K562 (cell line): ENCODE results near the gene TMEM72. TPM values are rescaled to one million over a fixed set of nuclear protein-coding genes. Genes with fewer than 3 reads are reported as not detected.

ENCODE experiments used
- ATAC-seq: fragments of 200-7000 bp; cut with Tn5 transposase; 3 replicates; pipeline ENCODE4 v1.9.1; 2020; ENCODE audit warnings: moderate library complexity
- BruUV-seq: library from RNA; stranded (reverse); fragments of 400-500 nt; replicated peaks from 2 replicates; lab custom pipeline; 2021; lab: Mats Ljungman, UMichigan
- CTCF ChIA-PET: fragments of 300-600 bp; formaldehyde crosslinking; extraction: SDS; loops from one replicate; lab custom pipeline; 2021; ENCODE audit warnings: low intra/inter-chr PET ratio; lab: Yijun Ruan, JAX
- POLR2A ChIA-PET: fragments of 300-600, 350-650 bp; sonication (Branson Sonifier 250); formaldehyde crosslinking; extraction: SDS; loops from one replicate; lab custom pipeline; 2021; ENCODE audit warnings: antibody characterized with exemption, inconsistent platforms; lab: Yijun Ruan, JAX
- DNase-seq, 4 experiments: peaks; one replicate each; pipeline versions ENCODE4 v3.0.0 to v3.0.0-alpha.2; 2011 to 2018; ENCODE audit warnings: low spot score in 3 of 4, mixed read lengths in 3 of 4; ENCODE audit errors: extremely low read depth in 1 of 4
- FAIRE-seq: peaks from 2 replicates; lab custom pipeline; 2011; peaks lifted over from hg19 to GRCh38; lab: Jason Lieb, UNC
- H2AFZ ChIP-seq: 2 replicates; pipeline ENCODE4 v1.6.0; 2011; ENCODE audit warnings: low read depth, low read length, control low read depth, inconsistent platforms
- H3K27ac ChIP-seq: fragments of 200-600 bp; 3 replicates; pipeline ENCODE4 v1.8.0; 2011; ENCODE audit warnings: low read depth, mild to moderate bottlenecking, control low read depth, inconsistent platforms, low read length, moderate library complexity, mixed read lengths; ENCODE audit errors: extremely low read depth
- H3K27me3 ChIP-seq, 2 experiments: fragments of 300-600 bp in 1 of 2; 2 replicates in 1 of 2; 3 replicates in 1 of 2; pipeline versions ENCODE4 v1.6.0 to v1.8.0; 2011; ENCODE audit warnings: inconsistent platforms in 2 of 2, low read length in 2 of 2, mild to moderate bottlenecking in 1 of 2, mixed read lengths in 1 of 2, moderate library complexity in 1 of 2; ENCODE audit not compliant: control insufficient read depth in 2 of 2, insufficient read depth in 2 of 2
- H3K36me3 ChIP-seq: fragments of 300-600 bp; 3 replicates; pipeline ENCODE4 v1.8.0; 2011; ENCODE audit warnings: mild to moderate bottlenecking, low read length, inconsistent platforms; ENCODE audit not compliant: control insufficient read depth, insufficient read depth
- H3K4me1 ChIP-seq, 2 experiments: fragments of 200-600 bp in 1 of 2; replicated peaks in 1 of 2; 2 replicates in 1 of 2; 3 replicates in 1 of 2; pipeline versions ENCODE4 v1.5.1 to v1.8.0; 2011; ENCODE audit warnings: inconsistent platforms in 2 of 2, low read length in 2 of 2, mild to moderate bottlenecking in 1 of 2, mixed read lengths in 1 of 2, moderate library complexity in 1 of 2; ENCODE audit not compliant: control insufficient read depth in 2 of 2, insufficient read depth in 2 of 2
- H3K4me2 ChIP-seq: 2 replicates; pipeline ENCODE4 v1.6.1; 2011; ENCODE audit warnings: low read length, control low read depth, inconsistent platforms, mixed read lengths; ENCODE audit not compliant: insufficient read depth
- H3K4me3 ChIP-seq: fragments of 200-600 bp; sonication (generic), shearing (Covaris generic); 2 replicates; pipeline ENCODE4 v1.5.1; 2016; ENCODE audit warnings: control low read depth, inconsistent platforms
- H3K79me2 ChIP-seq: fragments of 200-600 bp; 3 replicates; pipeline ENCODE4 v1.8.0; 2011; ENCODE audit warnings: low read length, inconsistent platforms; ENCODE audit not compliant: control insufficient read depth, insufficient read depth
- H3K9ac ChIP-seq, 2 experiments: 2 replicates each; pipeline versions ENCODE4 v1.6.0 to v1.6.1; 2011; ENCODE audit warnings: low read depth in 2 of 2, low read length in 2 of 2, control low read depth in 1 of 2, inconsistent platforms in 1 of 2, mild to moderate bottlenecking in 1 of 2, mixed read lengths in 1 of 2; ENCODE audit not compliant: insufficient read depth in 1 of 2
- H3K9me1 ChIP-seq: one replicate; pipeline ENCODE4 v1.6.0; 2011; ENCODE audit warnings: inconsistent platforms, mild to moderate bottlenecking, low read length, moderate library complexity; ENCODE audit not compliant: control insufficient read depth, insufficient read depth
- H3K9me3 ChIP-seq: replicated peaks from 2 replicates; pipeline ENCODE4 v1.5.1; 2011; ENCODE audit warnings: low read depth, low read length, inconsistent platforms; ENCODE audit not compliant: control insufficient read depth, insufficient read depth
- H4K20me1 ChIP-seq: replicated peaks from 2 replicates; pipeline ENCODE4 v1.6.1; 2011; ENCODE audit warnings: low read length, inconsistent platforms, mixed read lengths; ENCODE audit not compliant: control insufficient read depth, insufficient read depth
- DNMT1 ChIP-seq: fragments of 450-650 bp; IDR thresholded peaks from 2 replicates; pipeline ENCODE4 v1.6.1; 2016; ENCODE audit warnings: antibody characterized with exemption, mild to moderate bottlenecking
- HDAC8 ChIP-seq: fragments of 450-650 bp; IDR thresholded peaks from 2 replicates; pipeline ENCODE4 v1.6.1; 2016; ENCODE audit warnings: mild to moderate bottlenecking, missing genetic modification characterization, moderate library complexity, missing compliant biosample characterization
- KAT7 ChIP-seq: sonication (generic); formaldehyde crosslinking; IDR thresholded peaks from 2 replicates; pipeline ENCODE4 v1.8.0; 2022; ENCODE audit warnings: missing genetic modification reagents, mild to moderate bottlenecking, borderline replicate concordance
- NELFE ChIP-seq: IDR thresholded peaks from 2 replicates; pipeline ENCODE4 v1.6.1; 2011; ENCODE audit warnings: mild to moderate bottlenecking; ENCODE audit not compliant: insufficient read depth, insufficient read length
- SMARCB1 ChIP-seq: IDR thresholded peaks from 2 replicates; pipeline ENCODE4 v1.6.1; 2011; ENCODE audit warnings: improper control_type of control experiment, low read depth; ENCODE audit not compliant: insufficient read length
- ZNF324 ChIP-seq: fragments of 250-450 bp; sonication (Bioruptor Pico); IDR thresholded peaks from 2 replicates; pipeline ENCODE4 v1.4.0; 2020; ENCODE audit warnings: mild to moderate bottlenecking
- WGBS: fragments of 100-300 bp; shearing (Covaris generic); methylation state at CpG from one replicate; pipeline ENCODE4 v1.1.6; 2016; ENCODE audit warnings: low coverage, mixed read lengths; ENCODE audit not compliant: insufficient coverage; ENCODE audit errors: missing lambda C conversion rate; 5-methylcytosine and 5-hydroxymethylcytosine counted together
- in situ Hi-C: fragments of 300-500 bp; cut with MboI; formaldehyde crosslinking; loops from 4 replicates; pipeline ENCODE4 v1.15.0; 2018; ENCODE audit warnings: inconsistent platforms, mixed read lengths
- intact Hi-C: fragments of 100-400 bp; cut with micrococcal nuclease; formaldehyde crosslinking; loops from 2 replicates; pipeline ENCODE4 v1.14.2; 2022
- polyA plus RNA-seq, 8 experiments: library from polyadenylated mRNA; depleted of rRNA in 4 of 8; stranded (reverse) in 5 of 8; unstranded in 3 of 8; fragments of >200 nt; fragmentation: Nextera tagmentation in 2 of 8; fragmentation: Illumina TruSeq in 1 of 8; extraction: Ambion mirVana in 2 of 8; extraction: Trizol in 1 of 8; gene quantifications; 2 replicates each; pipeline versions ENCODE4 v1.2.1 to v1.2.3, GENCODE V29; 2011 to 2014; ENCODE audit warnings: inconsistent platforms in 1 of 8, missing spikeins in 1 of 8
- total RNA-seq, 7 experiments: library from RNA; depleted of rRNA in 6 of 7; stranded (reverse); fragments of >200 nt in 6 of 7; fragmentation: Illumina TruSeq in 2 of 7; extraction: Trizol in 2 of 7; gene quantifications; 2 replicates each; pipeline versions ENCODE4 v1.2.1 to v1.2.3, GENCODE V29; 2011 to 2021; ENCODE audit warnings: low replicate concordance in 1 of 7
- TF ChIP-seq, protein P1 (sequence below): fragments of 450-650 bp; formaldehyde crosslinking; IDR thresholded peaks from 2 replicates; pipeline ENCODE4 v1.4.0; 2022; ENCODE audit warnings: missing genetic modification characterization
- TF ChIP-seq, protein P2 (sequence below): sonication (generic); formaldehyde crosslinking; IDR thresholded peaks from 2 replicates; pipeline ENCODE4 v1.5.0; 2020; ENCODE audit warnings: missing genetic modification reagents

Gene TMEM72
- total and polyA plus RNA-seq, 9 of the 15 experiments (the other 6 are each of a cell fraction or from before 2014, with no cell fraction given) = not detected

DNA sequence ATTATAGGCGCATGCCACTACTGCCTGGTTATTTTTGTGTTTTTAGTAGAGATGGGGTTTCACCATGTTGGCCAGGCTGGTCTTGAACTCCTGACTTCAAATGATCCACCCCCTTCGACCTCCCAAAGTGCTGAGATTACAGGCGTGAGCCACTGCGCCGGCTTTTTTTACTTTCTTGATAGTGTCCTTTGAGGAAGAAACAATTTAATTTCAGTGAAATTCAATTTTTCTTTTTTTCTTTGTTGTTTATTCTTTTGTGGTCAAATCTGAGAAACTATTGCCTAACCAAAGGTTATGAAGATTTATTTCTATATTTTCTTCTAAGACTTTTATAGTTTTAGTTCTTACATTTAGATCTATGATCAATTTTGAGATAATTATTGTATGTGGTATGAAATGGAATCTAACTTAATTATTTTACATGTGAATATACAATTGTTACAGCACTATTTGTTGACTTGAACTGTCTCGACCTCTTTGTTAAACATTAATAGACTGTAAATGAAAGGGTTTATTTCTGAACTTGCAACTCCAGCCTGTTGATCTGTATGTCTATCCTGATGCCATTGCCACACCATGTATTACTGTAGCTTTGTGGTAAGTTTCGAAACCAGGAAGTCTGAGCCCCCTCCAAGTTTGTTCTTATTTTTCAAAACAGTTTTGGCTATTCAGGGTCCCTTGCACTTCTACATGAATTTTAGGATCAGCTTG lies 28.7 kb downstream of the TMEM72 start:
- CTCF ChIA-PET = no interaction called here
- Histone ChIP-seq H3K4me2 (no peak overlapping the region), H4K20me1 (no peaks in the 10 kb centered on the region), H2AFZ (no peak overlapping the region), H3K27ac (no peak overlapping the region), H3K4me3 (no peak overlapping the region), H3K4me1 (no peaks in the 10 kb centered on the region), H3K27me3 (peaks cover 4 to 23% of the 10 kb centered on the region in 2 experiments; a peak in 3 of 5 replicates), H3K9ac (no peak overlapping the region), H3K36me3 (no peaks in the 10 kb centered on the region), H3K9me3 (no peaks in the 10 kb centered on the region), H3K79me2 (no peaks in the 10 kb centered on the region), H3K9me1 (no peaks in the 10 kb centered on the region)
- ATAC-seq (no peak), FAIRE-seq (no peak), DNase-seq (no peak)
- POLR2A ChIA-PET = interaction anchor here (0.6 kb wide), 1 partner anchor 27 kb away, joined by 3 read pairs; no protein-coding TSS in a partner anchor
- WGBS = 10% methylated on average over 7 of the region's 7 CpGs
- TF ChIP-seq, protein P1, sequence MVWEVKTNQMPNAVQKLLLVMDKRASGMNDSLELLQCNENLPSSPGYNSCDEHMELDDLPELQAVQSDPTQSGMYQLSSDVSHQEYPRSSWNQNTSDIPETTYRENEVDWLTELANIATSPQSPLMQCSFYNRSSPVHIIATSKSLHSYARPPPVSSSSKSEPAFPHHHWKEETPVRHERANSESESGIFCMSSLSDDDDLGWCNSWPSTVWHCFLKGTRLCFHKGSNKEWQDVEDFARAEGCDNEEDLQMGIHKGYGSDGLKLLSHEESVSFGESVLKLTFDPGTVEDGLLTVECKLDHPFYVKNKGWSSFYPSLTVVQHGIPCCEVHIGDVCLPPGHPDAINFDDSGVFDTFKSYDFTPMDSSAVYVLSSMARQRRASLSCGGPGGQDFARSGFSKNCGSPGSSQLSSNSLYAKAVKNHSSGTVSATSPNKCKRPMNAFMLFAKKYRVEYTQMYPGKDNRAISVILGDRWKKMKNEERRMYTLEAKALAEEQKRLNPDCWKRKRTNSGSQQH (CRISPR knock-in tag) = no peak
- no peak for TF ChIP-seq KAT7 (CRISPR knock-in tag)
- TF ChIP-seq SMARCB1 = no peak
- TF ChIP-seq, protein P2, sequence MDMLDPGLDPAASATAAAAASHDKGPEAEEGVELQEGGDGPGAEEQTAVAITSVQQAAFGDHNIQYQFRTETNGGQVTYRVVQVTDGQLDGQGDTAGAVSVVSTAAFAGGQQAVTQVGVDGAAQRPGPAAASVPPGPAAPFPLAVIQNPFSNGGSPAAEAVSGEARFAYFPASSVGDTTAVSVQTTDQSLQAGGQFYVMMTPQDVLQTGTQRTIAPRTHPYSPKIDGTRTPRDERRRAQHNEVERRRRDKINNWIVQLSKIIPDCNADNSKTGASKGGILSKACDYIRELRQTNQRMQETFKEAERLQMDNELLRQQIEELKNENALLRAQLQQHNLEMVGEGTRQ (CRISPR knock-in tag) = no peak
- TF ChIP-seq NELFE = no peak
- TF ChIP-seq DNMT1 = no peak
- TF ChIP-seq ZNF324 (CRISPR knock-in tag) = no peak
- TF ChIP-seq HDAC8 (tag) = no peak
- in situ Hi-C loops = no loop called here
- intact Hi-C loops = no loop called here
- no TSS peak for BruUV-seq
